GM18870 (cell line): Measurements from ENCODE around the gene CCBE1.
"Not testable (repeated sequence)": the region's sequence is repeated elsewhere in the genome, so short reads cannot be mapped to it uniquely, and the experiment has no call there.

Source experiments
- ATAC-seq: cut with Tn5 transposase; IDR thresholded peaks from one replicate; pipeline ENCODE4 v1.9.1; 2021; ENCODE audit warnings: moderate library complexity; ENCODE audit not compliant: unreplicated experiment

CCBE1 gene

DNA sequence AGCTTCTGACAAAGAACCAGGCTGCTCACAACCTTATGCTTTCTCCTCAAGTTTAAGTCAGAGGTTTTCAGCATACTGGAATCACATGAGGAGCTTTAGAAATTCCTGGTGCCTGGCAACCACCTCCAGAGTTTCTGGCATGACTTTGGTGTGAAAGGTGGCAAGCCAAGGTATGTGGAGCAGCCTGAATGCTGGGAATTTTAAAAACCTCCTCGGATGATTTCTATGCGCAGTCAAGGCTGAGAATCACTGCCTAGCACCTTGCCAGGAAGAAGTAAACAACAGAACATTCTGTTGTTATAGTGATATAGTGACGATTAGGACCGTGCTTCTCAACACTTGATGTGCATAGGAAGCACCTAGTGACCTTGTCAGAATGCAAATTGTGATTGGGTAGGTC is 11.7 kb downstream of the CCBE1 start:
- ATAC-seq = no peak

DNA sequence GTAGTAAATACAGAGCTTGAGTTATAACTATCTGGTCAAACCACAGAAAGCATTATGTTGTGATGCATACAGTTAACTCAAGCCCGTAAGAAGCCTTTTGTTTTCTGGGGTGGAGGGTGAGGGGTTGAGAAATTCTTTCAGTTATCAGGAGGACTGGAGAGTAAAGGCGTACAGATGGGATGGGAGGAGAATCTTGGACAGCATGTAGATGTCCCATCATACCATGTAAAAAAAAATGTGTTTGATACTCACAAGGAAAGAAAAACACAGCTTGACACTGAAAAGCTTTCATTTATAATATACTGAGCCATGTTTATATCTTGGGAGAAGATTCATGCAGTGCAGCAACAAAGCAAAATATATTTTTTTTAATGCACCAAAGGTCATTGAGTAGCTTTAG is 12.4 kb downstream of the CCBE1 start:
- ATAC-seq = no peak

DNA sequence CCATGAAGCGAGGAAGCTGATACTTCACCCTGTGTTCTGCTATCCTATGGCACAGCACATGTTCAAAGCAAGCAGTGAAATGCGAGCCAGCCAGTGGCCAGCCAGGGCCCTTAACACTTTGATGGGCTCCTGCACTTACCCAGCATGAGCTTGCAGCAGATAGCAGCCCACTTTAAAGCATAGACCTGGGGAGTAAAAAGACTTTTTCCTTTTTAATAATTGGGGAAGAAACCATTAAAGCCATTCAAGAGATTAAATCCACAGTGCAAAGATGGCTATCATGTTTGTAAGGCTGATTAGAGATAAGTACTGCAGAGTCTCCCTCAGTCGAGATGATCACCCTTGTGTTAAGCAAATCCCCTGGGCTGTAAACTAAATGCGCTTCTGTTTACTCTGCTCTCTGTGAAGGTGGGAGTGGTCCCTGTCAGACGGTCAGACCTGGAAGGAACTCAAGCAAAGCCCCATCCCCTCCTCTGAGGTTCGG is 15.7 kb downstream of the CCBE1 start:
- no peak for ATAC-seq

DNA sequence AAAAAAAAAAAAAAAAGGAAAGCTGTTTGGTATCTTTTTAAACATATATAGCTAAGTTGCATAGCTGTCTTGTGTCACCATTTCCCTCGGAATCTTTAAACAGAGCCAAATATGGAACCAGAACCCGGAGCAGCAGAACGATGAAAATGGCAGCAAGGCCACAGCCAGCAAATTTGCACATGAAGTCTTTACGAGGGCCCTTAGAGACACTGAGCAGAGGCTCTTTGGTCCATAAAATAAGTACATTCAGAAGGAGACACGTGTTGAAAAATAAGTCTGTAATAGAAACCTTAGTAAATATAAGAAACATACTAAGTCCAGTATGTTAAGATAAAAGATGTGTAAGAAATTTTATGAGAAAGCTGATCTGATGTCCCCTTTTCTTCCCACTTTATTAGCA is 16.2 kb downstream of the CCBE1 start:
- no peak for ATAC-seq

DNA sequence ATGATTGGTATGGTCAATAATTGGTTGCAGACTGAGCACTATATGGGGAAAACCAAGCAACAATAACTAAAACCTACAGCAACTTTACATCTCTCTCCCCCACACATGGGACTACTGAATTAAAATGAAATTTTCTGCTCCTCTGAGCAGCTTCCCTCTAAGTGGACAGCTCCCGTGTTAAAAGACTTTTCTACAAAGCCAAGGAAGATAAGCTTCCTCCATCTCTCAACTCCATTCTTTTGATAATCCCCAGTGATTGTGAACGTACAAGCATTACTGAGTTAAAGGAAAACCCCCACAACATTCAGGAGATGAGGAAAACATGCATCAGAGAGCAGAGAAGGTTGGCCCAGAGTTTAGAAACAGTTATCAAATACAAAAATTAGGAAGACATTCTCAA is 21.9 kb downstream of the CCBE1 start:
- ATAC-seq = no peak

DNA sequence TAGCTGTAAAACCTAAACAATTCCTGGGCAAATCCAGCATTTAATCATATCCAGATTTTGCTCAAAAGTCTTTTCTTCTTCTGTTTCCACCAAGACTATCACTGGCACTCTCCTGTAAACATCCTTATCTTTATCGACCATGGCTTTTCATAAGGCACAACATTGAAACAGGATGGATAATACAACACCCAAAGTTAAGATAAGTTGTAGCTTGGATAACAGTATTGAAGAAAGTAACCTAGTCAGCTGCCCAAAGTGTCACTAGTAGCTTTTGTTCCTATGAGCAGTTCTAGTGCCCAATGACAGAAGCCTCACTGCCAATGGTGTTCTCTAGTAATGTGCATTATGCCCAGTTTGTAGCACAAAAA is 22.3 kb downstream of the CCBE1 start:
- ATAC-seq = no peak

DNA sequence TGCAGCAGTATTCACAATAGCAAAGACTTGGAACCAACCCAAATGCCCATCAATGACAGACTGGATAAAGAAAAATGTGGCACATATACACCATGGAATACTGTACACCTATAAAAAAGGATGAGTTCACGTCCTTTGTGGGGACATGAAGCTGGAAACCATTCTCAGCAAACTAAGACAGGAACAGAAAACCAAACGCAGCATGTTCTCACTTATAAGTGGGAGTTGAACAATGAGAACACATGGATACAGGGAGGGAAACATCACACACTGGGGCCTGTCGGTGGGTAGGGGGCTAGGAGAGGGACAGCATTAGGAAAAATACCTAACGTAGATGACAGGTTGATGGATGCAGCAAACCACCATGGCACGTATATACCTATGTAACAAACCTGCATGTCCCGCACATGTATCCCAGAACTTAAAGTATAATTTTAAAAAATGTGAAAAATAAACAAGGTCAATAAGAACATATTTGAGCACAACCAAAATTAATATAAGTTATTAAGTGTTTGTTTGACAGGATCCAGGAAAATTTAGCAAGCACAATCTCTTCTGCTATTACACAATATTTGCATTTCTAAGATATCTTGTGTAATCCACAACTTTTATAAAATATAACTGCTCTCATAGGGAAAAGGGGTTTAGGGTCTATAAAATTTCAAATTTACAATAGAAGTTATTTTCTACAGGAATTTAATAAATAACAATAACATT is 22.9 kb downstream of the CCBE1 start:
- no peak for ATAC-seq

DNA sequence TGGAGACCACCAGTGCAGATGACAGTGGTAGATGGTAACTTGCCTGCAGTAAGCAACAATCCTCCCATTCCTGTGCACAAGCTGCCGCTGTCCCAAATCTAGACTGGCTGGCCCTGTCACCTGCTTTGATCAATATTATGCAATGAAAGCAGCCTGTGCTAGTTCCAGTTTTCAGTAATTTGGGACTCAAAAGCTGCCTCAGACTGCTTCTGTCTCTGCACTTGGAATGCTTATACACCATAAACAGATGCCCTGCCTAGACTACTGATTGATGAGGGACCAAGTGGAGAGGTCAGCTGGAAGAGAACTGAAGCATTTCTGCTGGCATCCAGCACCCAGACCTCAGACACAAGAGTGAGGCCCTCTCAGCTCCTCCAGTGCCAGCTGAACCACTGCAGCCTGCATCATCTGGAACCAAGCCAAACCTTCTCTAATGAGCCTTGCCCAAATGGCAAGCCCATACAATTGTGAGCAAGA is 24.9 kb downstream of the CCBE1 start:
- ATAC-seq = no peak

DNA sequence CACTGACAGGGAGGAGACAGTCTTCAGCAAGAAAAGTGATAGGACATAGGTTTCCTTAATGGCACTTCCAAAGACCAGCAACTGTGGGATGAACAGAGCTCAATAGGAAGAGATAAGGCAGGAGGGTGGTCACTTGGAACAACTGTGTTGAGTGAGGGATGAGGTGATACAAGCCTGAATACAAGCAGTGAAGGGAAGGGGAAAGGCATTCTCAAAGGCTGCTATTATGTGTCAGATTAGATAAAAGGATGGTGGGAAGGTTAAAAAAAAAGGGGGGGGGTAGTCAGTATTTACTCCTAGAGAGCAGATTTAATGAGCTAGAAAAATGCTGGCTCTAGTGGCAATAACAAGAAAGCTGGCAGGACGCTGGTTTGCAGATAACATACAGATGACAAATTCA is 25.7 kb downstream of the CCBE1 start:
- no peak for ATAC-seq

DNA sequence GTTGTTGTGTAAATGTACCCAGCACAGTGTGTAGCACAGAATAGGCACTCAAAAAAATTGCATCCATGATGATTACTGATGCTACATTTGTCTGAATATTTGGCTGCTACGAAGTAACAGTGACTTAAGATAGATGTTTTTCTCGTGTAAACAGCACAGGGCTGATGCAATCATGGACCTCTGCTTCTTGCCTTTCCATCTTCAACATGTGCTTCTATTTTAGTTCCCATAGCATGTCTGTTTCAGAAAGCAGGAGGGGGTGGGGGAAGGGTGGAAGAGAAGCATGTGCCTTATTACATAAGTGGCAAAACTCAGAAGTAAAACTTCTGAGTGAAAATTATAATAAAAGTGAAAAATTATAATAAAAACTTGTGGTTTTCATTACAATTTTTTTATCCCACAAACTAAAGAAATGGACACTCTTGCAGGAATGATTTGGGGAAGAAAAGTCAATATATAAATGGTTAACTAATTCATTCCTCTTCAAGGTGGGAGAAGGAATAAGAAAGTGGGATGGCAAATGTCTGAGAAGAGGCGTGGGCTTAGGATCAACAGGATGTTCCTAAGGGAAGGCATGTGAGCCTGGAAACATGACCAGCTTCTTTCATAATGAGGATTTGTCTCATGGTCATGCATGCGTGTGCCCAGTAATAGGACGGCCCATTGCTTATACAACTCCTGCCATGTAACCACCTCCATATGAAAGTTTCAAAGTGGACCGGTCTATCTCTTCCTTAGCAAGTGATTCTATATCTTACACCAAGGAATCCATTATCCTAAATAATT is 27.2 kb downstream of the CCBE1 start:
- ATAC-seq = no peak

DNA sequence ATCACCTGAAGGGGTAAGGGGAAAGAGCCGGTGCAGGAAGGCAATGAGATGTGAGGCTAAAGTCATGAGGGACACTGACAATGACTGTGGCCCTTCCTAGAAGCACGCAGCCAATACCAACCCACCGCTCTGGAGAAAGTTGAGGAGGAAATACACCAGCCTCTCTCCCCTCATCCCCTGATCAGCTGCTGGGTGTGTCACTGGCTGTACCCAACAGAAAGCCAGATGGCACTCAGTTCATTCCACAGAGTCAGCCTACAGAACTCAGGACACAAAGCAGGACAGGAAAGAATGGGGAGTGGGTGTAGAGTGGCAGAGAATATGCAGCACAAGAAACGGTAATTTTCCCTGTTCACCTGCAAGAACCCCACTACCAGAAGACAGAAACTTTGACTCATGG is 29.7 kb downstream of the CCBE1 start:
- no peak for ATAC-seq

DNA sequence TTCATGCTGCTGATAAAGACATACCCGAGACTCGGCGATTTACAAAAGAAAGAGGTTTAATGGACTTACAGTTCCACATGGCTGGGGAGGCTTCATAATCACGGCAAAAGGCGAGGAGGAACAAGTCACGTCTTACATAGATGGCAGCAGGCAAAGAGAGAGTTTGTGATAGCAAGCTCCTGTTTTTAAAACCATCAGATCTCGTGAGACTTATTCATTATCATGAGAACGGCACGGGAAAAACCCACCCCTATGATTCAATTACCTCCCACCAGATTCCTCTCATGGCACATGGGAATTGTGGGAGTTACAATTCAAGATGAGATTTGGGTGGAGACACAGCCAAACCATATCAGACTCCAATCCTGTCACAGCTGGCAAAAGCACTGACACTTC is 31.2 kb downstream of the CCBE1 start:
- ATAC-seq = not testable (repeated sequence)

DNA sequence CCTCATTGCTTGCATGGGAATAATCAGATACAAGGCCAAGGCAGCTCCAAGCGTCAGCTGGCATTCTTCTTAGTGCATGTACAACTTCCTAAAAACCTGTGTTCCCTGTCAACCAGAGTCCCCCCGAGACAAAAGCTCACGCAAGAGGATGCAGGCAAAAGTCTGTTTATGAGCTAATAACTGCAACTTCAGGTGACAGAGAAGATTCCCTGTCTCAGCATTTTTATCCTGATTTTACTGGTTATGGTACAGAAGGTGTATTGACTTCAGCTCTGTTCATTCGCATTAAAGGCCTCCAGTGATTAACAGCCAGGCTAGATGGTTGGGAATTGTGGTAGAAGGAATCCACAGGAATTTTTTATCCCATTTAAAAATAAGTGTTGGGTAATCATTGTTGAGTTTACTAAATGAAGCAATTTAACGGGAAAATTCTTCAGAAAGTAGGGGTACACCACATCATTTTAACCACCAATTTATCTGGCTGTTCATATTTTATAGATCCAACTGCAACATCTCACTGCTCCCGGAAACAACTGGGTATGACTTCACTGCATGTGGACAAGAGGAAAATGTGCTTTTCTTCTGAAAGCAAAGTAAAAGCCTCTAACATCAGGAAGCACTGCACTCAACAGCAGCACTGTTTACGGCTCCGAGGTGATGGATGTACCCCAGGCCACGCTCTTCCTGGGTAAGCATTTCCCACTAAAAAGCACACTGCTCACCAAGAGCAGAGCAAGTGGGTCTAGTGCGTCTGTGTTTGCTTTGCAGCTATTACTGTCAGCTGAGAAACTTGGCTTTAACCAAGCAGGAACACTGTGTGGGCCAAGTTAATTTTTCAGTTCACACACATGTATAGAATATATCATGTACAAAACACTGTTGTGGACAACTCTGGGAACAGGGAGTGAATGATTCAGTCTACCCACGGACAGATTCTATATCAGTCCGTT is 31.9 kb downstream of the CCBE1 start:
- no peak for ATAC-seq

DNA sequence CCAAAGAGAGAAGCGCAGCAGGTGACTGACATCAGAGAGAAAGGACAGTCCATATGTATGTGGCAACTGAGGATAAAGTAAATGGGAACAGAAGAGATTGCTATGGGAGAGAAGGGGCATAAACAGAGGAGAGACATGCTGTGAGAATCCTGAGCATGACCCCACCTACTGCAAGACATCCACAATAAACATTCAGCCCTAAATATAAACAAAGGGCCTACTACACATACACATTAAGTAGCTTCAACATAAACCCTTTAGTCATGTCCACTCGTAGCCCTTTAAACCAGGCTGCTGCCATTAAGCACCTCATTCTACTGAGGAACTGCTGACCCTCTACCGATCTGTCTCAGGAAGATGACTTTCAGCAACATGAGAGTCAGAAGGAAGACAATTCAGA is 32.9 kb downstream of the CCBE1 start:
- no peak for ATAC-seq

DNA sequence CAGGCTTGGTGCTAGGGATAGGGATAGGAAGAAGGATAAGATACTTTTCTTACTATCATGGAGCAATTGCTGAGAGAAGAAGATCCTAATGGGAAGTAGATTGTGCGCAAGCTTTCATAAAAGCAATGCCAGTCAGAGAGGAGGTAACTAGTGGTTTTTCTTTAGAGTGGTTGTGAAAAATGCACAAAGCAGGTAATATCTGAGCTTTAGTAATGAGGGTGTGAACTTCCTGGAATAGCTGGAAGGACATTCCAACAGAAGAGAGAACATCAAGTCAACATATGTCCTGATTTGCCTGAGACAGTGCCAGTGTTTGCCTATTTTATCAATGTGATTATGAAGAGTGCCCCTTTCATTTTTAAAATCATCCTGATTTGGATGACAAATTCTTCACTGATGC is 34.1 kb downstream of the CCBE1 start:
- ATAC-seq = no peak

DNA sequence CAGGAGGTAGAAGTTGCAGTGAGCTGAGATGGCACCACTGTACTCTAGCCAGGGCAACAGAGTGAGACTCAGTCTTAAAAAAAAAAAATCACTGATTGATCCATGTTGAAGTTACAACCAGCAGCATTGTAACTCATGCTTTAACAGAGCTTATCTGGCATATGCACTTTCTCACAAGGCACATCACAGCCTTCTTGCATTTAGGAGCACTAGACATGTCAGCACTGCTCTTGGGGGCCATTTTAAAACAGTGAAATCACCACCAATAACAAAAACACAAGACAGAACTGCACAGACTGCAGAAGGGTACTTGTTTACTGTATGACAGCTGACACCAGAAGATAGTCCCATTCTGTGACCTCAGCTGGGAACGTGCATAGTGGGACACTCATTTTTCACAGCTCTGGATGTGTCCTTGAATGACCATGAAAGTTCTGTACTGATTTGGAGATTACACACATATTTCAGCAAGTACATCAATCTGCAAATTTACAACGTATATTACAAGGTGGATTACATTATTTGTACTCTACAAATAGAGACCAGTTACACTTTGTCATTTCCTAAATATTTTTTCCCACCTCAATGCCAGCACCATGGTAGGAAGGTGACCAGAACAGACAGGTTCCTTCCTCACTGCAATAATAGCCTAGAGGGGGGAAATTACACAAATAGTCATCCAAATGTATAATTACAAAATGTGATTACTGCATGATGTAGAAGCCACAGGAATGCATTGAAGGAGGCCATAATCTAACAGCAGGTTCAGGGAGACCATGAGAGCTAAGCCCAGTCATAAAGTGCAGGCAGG is 35.1 kb downstream of the CCBE1 start:
- ATAC-seq = no peak

DNA sequence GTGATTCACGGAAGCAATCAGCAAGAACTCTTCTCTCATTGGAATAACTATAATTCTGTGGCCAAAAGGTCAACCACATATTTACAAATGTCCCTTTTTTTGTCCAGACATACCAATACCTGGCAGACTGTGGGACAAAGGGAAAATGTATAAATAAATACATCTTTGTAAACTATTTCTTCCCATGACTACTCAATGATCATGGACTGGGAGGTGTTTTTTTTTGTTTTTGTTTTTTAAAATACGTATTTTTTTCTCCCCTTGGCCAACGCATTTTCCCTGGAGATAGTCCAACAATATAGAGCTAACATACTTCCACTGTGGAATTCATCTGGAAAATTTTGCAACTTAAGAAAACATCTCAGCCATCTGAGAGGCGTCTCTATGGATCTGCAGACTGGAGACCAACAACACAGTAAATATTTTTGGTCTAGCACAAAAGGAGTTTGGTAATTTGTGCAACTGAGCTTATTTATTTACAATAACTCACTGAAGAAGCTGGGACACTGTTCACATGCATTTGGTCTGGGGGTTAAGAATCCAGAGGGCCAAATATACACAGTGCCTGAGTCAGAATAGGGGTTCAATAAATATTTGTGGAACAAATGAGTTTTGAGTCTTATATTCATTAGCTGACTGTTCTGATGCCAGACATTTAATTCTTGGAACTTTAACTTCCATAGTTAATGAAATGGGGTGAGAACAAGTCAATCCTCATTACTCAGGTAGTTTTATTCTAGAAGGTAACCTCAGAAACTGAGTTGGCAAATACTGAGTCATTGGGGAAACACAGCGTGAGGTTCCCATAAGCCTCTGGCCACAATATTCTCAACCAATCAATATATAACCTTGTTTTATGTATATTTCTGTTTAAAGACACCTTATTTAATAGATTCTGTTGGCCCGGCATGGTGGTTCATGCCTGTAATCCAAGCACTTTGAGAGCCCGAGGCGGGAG is 36.2 kb downstream of the CCBE1 start:
- ATAC-seq = no peak

DNA sequence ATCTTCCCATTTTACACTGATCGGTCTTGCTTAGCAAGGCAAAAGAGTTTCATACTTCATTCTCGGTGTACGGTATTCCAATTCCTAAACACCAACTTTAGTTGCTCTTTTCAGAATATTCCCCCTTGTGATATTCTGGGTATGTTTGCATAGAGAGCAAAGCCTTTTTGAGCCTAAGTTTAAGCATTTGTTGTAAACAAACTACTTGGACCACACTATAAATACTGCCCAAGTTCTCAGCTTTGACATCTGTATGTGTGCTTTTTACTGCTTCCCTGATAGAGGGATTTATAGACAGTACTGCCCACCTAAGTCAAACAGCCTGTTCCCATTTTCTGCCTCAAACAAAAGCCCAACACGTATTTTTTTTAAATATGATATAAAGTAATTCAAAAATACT is 36.9 kb downstream of the CCBE1 start:
- no peak for ATAC-seq

DNA sequence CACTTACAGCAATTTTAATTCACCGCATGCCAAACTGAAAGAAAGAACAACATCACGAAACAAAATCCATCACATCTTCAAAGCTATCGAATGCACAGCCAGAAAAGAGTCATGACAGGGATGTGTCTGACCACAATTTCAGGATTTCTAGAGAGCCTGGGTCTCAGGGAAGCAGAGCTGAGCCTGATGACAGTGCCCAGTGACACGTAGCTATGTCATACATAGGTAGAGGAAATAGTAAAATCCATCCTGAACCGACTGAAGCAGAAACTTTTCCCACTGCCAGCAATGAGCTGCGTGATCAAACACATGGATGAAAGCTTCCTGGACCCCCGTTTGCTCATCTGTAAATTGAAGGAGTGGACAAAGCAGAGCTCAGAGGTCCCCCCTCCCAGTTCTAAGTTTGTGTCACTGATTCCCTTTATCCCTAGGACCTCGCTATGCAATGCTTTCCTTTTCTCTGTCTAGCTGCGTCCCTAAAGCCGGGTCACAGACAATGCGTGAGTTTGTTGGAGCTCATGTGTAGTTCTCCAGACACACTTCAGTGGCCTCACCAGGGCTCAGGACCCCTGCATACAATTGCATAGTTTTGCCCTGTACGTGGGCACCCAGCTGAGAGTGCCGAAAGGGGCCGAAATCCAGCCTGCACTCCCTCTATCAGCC is 37.6 kb downstream of the CCBE1 start:
- ATAC-seq = no peak
